Heart left ventricle (tissue), 13 donors: ENCODE measurements around the gene EXD3.

ENCODE experiments used
- POLR2A ChIP-seq, 2 donors: fragments of 450-650 bp; IDR thresholded peaks; one replicate each; pipeline ENCODE4 v1.6.1; 2017; ENCODE audit warnings: antibody characterized with exemption in 2 of 2, mild to moderate bottlenecking in 2 of 2, moderate library complexity in 2 of 2
- TF ChIP-seq, protein P1 (sequence below), 12 donors: fragments of 200-600 bp; sonication (generic) in 4 of 12; IDR thresholded peaks; one replicate each; pipeline versions ENCODE4 v1.5.0 to v1.8.0; 2018 to 2022; ENCODE audit warnings: antibody characterized with exemption in 12 of 12, mild to moderate bottlenecking in 5 of 12
- donor health status: ischemic (EF 13 %, LVEDD 7.1; RV severe dilation, severe dysfunction).
- donor health status: DM: no; HTN: yes; CAD: no.
- donor health status: DM: no; HTN: no; CAD: no.
- donor health status: ischemic (EF 25% LVEDD 6.9; RV normal size, moderate dysfunction).
- donor health status: ischemic (EF 25% LVEDD 5.7; RV mildly dilated, moderate dysfunction).
- donor health status: ischemic (EF 35%, LVEDD 5.7; RV mildly dilated, moderate dysfunction).
- donor health status: nonischemic (EF 11% LVEDD 7.7; RV severe dilation, severe dysfunction).
- donor health status: DM: yes; HTN: yes; CAD: no.
- donor health status: PGD.
- donor health status: ischemic (EF 29% LVEDD 5.4; RV normal size, mild dysfunction).
- donor health status: nonischemic (EF 23%, LVEDD 6.1; RV moderate dilation, normal function).

DNA sequence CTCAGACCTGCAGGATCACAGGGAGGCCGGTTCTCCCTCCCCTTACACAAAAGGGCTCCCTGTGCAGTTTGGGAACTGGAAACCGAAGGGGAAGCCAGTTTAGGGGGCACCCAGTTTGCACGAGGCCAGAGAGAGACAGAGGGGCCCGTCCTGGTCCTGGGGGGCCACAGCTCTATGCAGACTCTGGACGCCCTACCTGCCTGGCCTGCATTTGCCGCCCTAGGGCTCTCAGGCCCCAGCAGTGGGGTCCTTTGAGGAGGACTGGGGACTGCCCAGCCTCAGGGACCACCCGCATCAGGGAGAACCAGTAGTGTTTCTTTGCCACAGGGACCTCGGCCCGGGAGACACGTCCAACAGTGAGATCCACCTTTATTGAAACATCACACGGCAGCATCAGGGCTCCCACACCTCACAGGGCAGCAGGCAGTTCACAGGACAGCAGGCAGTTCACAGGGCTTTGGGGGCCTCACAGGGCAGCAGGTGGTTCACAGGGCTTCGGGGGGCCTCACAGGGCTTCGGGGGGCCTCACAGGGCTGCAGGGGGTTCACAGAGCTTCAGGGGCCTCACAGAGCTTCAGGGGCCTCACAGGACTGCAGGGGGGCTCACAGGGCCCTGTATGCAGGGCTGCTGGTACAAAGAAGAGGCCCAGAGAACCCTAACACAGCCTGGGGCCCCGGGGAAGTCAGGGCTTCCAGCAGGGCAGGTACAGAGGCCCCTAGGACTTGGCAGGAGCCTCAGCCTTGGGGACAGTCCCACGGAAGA lies 36.8 kb upstream of the EXD3 start:
- TF ChIP-seq, protein P1, sequence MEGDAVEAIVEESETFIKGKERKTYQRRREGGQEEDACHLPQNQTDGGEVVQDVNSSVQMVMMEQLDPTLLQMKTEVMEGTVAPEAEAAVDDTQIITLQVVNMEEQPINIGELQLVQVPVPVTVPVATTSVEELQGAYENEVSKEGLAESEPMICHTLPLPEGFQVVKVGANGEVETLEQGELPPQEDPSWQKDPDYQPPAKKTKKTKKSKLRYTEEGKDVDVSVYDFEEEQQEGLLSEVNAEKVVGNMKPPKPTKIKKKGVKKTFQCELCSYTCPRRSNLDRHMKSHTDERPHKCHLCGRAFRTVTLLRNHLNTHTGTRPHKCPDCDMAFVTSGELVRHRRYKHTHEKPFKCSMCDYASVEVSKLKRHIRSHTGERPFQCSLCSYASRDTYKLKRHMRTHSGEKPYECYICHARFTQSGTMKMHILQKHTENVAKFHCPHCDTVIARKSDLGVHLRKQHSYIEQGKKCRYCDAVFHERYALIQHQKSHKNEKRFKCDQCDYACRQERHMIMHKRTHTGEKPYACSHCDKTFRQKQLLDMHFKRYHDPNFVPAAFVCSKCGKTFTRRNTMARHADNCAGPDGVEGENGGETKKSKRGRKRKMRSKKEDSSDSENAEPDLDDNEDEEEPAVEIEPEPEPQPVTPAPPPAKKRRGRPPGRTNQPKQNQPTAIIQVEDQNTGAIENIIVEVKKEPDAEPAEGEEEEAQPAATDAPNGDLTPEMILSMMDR (IDR thresholded peaks at IDR 0.05) = no peak
- no peak for TF ChIP-seq POLR2A (IDR thresholded peaks at IDR 0.05)
